Testis (tissue), 3 donors: Measurements from ENCODE around the gene APCDD1L. TPM values are rescaled to one million over a fixed set of nuclear protein-coding genes. Genes with fewer than 3 reads are reported as not detected.

ENCODE experiments used
- DNase-seq: peaks from one replicate; pipeline ENCODE4 v3.0.0-alpha.2; 2019
- H3K27ac ChIP-seq, 2 donors: fragments of 200-600 bp; sonication (generic); one replicate each; pipeline ENCODE4 v1.5.1; 2019
- H3K27me3 ChIP-seq: fragments of 200-600 bp; sonication (generic); one replicate; pipeline ENCODE4 v1.5.1; 2019
- H3K36me3 ChIP-seq: fragments of 200-600 bp; sonication (generic); one replicate; pipeline ENCODE4 v1.5.1; 2017; ENCODE audit warnings: low read depth; ENCODE audit errors: missing control alignments
- H3K4me1 ChIP-seq: fragments of 200-600 bp; sonication (generic); one replicate; pipeline ENCODE4 v1.5.1; 2019
- H3K4me3 ChIP-seq, 2 donors: fragments of 200-600 bp; sonication (generic); one replicate each; pipeline ENCODE4 v1.5.1; 2017 to 2019
- H3K9me3 ChIP-seq: fragments of 200-600 bp; sonication (generic); one replicate; pipeline ENCODE4 v1.5.1; 2017
- POLR2A ChIP-seq: fragments of 450-650 bp; IDR thresholded peaks from one replicate; pipeline ENCODE4 v1.6.1; 2017; ENCODE audit warnings: antibody characterized with exemption, mild to moderate bottlenecking, moderate library complexity
- WGBS, 2 donors: methylation state at CpG; one replicate each; pipeline ENCODE4 v1.1.5; 2018; 5-methylcytosine and 5-hydroxymethylcytosine counted together
- intact Hi-C: fragments of 100-400 bp; cut with DNase I; formaldehyde crosslinking; loops from one replicate; pipeline ENCODE4 v1.15.1; 2023; ENCODE audit warnings: low total_unique reads
- polyA plus RNA-seq: library from polyadenylated mRNA; stranded (reverse); fragments of 350-450 nt; fragmentation: Illumina TruSeq; extraction: RNeasy Lipid Tissue Mini Kit (QIAGEN cat#74804); gene quantifications from one replicate; pipeline ENCODE4 v1.2.3, GENCODE V29; 2014; ENCODE audit warnings: low read depth, low replicate concordance; ENCODE audit not compliant: insufficient read depth
- total RNA-seq, 2 donors: library from RNA; depleted of rRNA; stranded (reverse); fragments of >200 nt; gene quantifications; one replicate each; pipeline ENCODE4 v1.2.3, GENCODE V29; 2016
- TF ChIP-seq, protein P1 (sequence below), 3 experiments: fragments of 450-650 bp in 2 of 3; fragments of 200-600 bp in 1 of 3; sonication (generic) in 1 of 3; IDR thresholded peaks; one replicate each; pipeline ENCODE4 v1.5.1; 2016 to 2019; ENCODE audit warnings: antibody characterized with exemption in 3 of 3, mild to moderate bottlenecking in 2 of 3, moderate library complexity in 1 of 3

Gene APCDD1L
- total and polyA plus RNA-seq, 3 donors from 2014 or later, result 0.12 to 0.20 TPM; not detected in 1

DNA sequence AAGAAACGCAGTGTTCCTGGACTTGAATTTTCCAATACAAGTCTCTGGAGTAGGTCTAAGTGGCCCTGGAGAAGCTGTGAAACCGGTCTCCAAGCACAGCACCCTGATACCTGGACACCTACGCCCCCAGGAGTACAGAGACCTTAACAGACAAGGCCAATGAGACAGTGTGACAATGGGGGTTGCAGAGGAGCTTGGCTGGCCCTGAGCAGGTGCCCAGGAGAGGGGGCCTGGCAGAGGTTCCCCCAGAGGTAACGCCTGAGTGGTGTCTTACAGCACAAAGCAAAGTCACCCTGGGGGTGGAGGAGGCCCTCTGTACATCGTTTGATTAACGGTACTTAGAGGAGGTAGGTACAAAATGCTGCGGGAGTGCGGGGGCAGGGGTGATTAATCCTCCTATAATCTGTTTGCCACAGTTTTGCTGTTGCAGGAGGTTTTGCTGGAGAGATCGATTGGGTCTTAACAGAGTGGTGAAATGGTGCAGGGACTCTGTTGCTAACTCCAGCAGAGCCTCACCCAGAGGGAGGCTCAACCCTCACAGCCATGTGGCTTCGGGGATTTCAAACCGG is 37.3 kb upstream of the APCDD1L start:
- no peak overlapping the region for H3K27ac ChIP-seq
- TF ChIP-seq POLR2A, result no peak
- TF ChIP-seq, protein P1, sequence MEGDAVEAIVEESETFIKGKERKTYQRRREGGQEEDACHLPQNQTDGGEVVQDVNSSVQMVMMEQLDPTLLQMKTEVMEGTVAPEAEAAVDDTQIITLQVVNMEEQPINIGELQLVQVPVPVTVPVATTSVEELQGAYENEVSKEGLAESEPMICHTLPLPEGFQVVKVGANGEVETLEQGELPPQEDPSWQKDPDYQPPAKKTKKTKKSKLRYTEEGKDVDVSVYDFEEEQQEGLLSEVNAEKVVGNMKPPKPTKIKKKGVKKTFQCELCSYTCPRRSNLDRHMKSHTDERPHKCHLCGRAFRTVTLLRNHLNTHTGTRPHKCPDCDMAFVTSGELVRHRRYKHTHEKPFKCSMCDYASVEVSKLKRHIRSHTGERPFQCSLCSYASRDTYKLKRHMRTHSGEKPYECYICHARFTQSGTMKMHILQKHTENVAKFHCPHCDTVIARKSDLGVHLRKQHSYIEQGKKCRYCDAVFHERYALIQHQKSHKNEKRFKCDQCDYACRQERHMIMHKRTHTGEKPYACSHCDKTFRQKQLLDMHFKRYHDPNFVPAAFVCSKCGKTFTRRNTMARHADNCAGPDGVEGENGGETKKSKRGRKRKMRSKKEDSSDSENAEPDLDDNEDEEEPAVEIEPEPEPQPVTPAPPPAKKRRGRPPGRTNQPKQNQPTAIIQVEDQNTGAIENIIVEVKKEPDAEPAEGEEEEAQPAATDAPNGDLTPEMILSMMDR (IDR thresholded peaks at IDR 0.05), result no peak
- no peaks in the 10 kb centered on the region for H3K9me3 ChIP-seq
- WGBS, 2 donors, result 82 to 90% methylated on average over 9 to 11 of the region's 11 CpGs
- no peaks in the 10 kb centered on the region for H3K27me3 ChIP-seq
- no peaks in the 10 kb centered on the region for H3K4me1 ChIP-seq
- no peak overlapping the region for H3K4me3 ChIP-seq
- no peaks in the 10 kb centered on the region for H3K36me3 ChIP-seq
- peak; percentile 3 for DNase-seq
- intact Hi-C loops, result no loop called here

DNA sequence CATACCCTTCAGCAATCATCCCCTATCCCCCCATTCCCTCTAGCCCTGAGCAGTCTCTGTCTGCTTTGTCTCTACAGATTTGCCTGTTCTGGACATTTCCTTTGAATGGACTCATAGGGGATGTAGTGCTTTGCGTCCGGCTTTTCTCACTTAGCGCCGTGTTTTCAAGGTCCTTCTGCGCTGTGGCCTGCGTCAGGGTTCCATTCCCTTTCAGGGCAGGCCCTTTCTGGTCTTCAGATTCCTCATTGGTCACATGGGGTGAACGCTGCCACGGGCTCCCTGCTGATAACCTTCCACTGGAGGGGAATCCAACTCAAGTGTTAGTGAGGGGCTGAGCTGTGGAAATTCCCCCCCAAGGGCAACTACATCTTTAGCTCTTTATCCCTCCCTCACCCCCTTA is 36.4 kb upstream of the APCDD1L start:
- Histone ChIP-seq H3K36me3 (no peaks in the 10 kb centered on the region), H3K9me3 (no peaks in the 10 kb centered on the region), H3K4me3 (no peak overlapping the region), H3K4me1 (no peaks in the 10 kb centered on the region), H3K27me3 (no peaks in the 10 kb centered on the region), H3K27ac (no peak overlapping the region)
- DNase-seq, result peak; percentile 3
- TF ChIP-seq, protein P1 (IDR thresholded peaks at IDR 0.05), result no peak
- no peak for TF ChIP-seq POLR2A
- 92 to 94% methylated on average over 8 of the region's 8 CpGs for WGBS, 2 donors
- intact Hi-C loops, result no loop called here

DNA sequence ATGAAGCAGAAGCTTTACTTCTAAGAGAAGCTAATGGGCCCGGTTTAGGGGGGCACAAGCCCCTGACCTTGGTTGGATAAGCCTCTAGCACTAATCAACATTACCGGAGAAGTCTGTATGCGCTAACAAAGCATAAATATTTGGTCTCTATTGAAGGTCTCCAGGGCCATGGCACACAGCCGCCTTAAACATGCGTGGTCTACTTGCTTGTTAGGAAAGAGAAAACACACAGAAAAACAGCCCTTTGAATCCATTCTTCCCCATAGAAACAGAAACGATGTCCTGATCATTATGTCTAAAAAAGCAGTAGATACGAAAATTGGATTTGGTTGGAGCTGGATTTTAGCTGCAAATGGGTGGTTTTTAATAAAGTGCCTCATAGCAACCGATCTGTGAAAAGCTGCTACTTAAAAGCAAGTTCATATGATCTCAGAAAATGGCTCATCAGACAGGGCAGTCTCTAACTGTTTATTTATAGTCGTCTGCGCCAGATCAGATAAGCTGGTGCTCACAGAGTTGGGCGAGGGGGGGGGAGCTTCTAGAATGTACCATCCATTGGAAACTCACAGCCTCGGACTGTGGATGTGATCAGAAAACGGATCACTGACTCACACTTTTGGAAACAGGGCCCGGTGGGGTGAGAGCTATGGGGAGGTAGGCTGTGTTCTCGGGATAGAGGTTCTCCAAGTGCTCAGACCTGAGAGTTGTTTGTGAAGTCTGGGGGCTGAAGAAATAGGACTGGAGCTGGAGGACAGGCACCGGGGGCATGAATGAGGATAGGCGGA is 35.3 kb upstream of the APCDD1L start:
- no peak overlapping the region for H3K4me3 ChIP-seq
- no peaks in the 10 kb centered on the region for H3K27me3 ChIP-seq
- TF ChIP-seq POLR2A, result no peak
- TF ChIP-seq, protein P1 (IDR thresholded peaks at IDR 0.05), result no peak
- no peaks in the 10 kb centered on the region for H3K9me3 ChIP-seq
- intact Hi-C loops, result no loop called here
- peak; percentile 9 for DNase-seq
- H3K27ac ChIP-seq, result no peak overlapping the region
- 74 to 78% methylated on average over 17 of the region's 17 CpGs for WGBS, 2 donors
- no peaks in the 10 kb centered on the region for H3K4me1 ChIP-seq
- H3K36me3 ChIP-seq, result no peaks in the 10 kb centered on the region

DNA sequence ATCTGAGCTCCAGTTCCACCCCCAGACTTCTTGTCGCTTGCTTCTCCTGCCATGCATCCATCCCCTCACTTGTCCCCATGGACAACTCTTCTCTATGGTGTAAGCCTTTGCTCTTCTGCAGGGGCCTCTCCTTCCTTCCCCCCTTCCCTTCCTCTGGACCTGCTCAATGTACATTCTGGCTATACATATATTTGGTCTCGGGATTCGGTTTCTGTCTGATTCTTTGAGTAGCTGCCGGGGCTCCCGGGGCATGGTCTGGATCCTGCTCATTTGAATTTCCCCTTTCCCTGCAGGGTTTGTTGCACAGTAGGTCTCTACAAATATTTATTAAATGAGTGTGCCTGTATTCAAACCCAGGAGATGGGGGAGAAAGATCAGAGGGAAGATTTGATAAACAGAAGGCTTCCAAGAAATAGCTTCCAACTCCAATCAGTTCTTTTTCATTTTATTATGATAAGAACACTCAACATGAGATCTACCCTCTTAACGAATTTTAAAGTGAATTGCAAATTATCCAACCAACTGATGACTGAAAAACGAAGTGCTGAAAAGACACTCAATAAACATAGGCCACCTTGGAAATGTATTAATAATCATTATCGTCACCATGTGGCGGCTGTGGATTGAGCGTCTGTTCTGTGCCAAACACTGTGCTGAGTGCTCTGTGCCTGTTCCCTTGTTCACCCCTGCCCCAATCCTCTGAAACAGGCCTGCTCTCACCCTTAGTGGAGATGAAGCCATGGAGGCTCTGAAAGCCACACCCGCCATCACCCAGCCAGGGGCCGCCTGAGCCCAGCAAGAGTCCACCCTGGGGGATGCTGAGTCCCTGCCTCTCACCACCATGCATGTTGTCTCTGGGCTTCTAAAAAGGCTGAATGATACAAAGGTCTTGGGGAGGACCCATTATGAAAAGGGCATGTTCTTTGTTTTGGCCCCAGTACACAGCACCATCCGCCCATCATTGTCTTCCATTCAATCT is 34.3 kb upstream of the APCDD1L start:
- Histone ChIP-seq H3K9me3 (no peaks in the 10 kb centered on the region), H3K36me3 (no peaks in the 10 kb centered on the region), H3K27me3 (no peaks in the 10 kb centered on the region), H3K27ac (no peak overlapping the region), H3K4me1 (no peaks in the 10 kb centered on the region), H3K4me3 (no peak overlapping the region)
- TF ChIP-seq, protein P1 (IDR thresholded peaks at IDR 0.05), result no peak
- TF ChIP-seq POLR2A, result no peak
- no peak for DNase-seq
- WGBS, 2 donors, result 89 to 94% methylated on average over 11 to 13 of the region's 13 CpGs
- intact Hi-C loops, result no loop called here
